Measurements from ENCODE around the gene DOK1.

- TF ChIP-seq CTCF (IDR thresholded peaks at IDR 0.05) (no peak), POLR2A (IDR thresholded peaks at IDR 0.05) (no peak), EP300 (IDR thresholded peaks at IDR 0.05) (no peak)
Observed at GRCh38 chr2:74603282-74604000, 48.9 kb downstream of the DOK1 start.
